Measurements from ENCODE around the gene CILP2. TPM values are rescaled to one million over a fixed set of nuclear protein-coding genes. Genes with fewer than 3 reads are reported as not detected.

CILP2 gene
- total RNA-seq, 1 experiment from 2014 or later, result not detected

DNA sequence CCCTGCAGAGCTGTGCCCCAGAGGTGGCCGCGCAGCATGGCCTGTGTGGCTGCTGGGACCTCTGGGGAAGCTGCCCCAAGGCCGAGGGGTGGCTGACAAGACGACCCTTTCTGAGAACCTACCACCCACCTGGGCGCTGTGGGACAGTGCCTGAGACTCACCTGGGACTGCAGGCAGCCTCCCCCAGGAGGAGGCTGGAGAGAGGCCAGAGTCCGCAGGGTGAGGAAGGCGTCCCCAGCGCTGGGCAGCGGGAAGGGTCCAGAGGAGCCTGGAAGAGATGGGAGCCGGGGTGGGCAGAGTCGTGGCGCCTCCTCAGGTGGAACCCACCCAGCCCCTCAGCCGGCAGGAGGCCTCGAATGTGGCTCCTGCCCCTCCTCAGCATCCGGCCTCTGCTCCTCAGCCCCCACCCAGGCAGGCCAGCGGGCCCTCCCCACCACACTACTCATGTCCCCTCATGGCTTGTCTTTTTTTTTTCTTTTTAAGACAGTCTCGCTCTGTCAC lies 25.3 kb downstream of the CILP2 start:
- DNase-seq (ENCODE audit: low read depth), result no peak

- DNase-seq (ENCODE audit: low read depth), result no peak
These were observed 28.2 kb downstream of the CILP2 start for GRCh38 chr19:19566306-19566705.

DNA sequence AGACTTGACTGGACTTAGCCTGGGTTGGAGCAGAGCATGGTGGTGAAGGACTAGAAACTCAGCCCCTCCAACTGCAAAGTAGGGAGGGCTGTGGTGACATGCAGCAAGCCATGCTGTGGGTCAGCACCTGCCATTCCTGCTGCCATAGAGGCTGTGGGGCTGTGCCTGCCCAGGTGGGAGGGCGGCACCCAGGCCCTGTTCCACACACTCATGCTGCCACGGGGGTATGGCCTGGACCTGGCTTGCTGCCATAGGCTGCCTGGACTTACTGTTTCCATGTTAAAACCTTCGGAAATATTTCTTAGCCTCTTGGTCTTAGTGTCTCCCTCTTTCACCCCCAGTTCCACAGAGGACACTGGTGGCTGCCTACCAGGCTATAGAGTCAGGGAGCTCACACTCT lies 29.3 kb downstream of the CILP2 start:
- no peak for DNase-seq (ENCODE audit: low read depth)

- DNase-seq (ENCODE audit: low read depth), result no peak
These were observed 31.0 kb downstream of the CILP2 start for GRCh38 chr19:19568802-19569756.

DNA sequence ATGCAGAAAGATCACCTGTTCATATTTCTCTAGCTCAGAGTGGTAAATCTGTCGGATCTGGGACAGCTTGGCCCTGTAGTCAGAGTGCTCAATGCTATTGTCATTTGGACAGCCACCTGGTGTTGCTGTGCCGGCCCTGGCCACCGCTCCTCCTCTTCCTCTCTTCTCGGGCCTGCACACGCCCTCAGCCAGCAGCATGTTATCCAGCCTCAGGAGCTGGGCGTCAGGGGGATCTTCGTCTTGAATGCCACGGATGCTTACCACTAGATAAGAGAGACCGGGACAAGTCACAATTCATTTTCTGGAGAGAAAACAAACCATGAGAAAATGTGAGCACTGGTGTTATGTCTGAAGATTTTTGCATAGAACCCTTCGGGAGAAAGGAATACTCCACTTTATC lies 32.5 kb downstream of the CILP2 start:
- no peak for DNase-seq (ENCODE audit: low read depth)

GRCh38 chr19:19571071-19571786 lies 33.2 kb downstream of the CILP2 start:
- DNase-seq (ENCODE audit: low read depth), result no peak

DNA sequence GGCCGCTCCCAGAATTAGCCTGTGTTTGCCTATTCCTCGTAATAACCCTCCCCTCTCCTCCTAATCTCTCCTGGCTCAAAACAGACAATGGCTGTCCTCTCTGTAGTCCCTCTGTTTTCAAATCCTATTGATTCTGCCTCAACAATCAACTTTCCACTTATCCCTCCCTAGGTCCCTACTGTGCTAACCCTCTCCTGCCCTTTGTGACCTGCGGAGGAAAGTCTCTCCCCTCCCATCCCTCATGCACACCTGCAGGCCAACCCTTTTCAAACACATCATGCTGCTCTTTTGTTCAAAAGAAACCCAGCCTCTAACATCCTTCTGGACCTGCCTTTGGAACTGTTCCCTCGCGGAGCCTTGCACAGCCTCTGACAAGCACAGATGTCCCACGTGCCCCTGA lies 37.3 kb downstream of the CILP2 start:
- no peak for DNase-seq (ENCODE audit: low read depth)

GRCh38 chr19:19578252-19578651 lies 40.2 kb downstream of the CILP2 start:
- no peak for DNase-seq (ENCODE audit: low read depth)

GRCh38 chr19:19579533-19580361 lies 41.7 kb downstream of the CILP2 start:
- no peak for DNase-seq (ENCODE audit: low read depth)

- no peak for DNase-seq (ENCODE audit: low read depth)
These were observed 42.4 kb downstream of the CILP2 start for GRCh38 chr19:19580418-19580817.

DNA sequence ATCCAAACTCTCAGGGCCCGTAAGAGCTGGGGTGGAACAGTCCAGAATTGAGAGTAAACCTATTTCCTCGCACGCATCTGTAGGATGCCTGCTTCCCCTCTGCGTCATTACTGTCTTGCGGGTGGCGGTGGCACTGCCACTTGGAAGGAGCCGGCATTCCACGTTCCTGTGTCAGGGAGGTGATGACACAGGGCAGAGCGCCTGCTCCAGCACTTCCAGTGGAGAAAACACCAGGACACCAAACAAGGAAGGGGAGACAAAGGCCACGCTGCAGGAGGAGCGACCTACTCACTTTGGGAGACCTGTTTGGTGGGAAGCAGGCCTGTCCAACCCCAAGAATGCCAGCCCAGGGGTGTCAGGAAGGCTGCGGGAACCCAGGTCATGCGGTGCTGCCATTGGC lies 43.3 kb downstream of the CILP2 start:
- DNase-seq (ENCODE audit: low read depth), result no peak

GRCh38 chr19:19582471-19582870 lies 44.4 kb downstream of the CILP2 start:
- DNase-seq (ENCODE audit: low read depth), result no peak

DNA sequence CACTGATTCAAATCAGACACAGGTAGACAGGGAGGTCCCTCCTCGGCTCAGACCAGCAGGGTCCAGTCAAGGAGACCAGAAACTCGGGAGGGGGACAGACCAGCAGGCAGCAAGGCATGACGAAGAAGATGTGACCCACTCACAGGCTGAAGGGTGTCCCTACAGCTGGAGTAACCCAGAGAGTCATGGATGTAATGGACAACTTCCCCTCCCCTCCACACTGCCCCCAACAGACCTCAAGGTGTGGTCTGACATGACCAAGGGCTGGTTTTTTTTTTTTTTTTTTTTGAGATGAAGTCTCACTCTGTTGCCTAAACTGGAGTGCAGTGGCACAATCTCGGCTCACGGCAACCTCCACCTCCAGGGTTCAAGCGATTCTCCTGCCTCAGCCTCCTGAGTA lies 46.3 kb downstream of the CILP2 start:
- DNase-seq (ENCODE audit: low read depth), result no peak

- DNase-seq (ENCODE audit: low read depth), result no peak
These were observed 49.7 kb downstream of the CILP2 start for GRCh38 chr19:19587771-19588170.

GRCh38 chr19:19588546-19588945 lies 50.5 kb downstream of the CILP2 start:
- DNase-seq (ENCODE audit: low read depth), result no peak

- DNase-seq (ENCODE audit: low read depth), result peak; percentile 47
These were observed 53.2 kb downstream of the CILP2 start for GRCh38 chr19:19591133-19591825.

DNA sequence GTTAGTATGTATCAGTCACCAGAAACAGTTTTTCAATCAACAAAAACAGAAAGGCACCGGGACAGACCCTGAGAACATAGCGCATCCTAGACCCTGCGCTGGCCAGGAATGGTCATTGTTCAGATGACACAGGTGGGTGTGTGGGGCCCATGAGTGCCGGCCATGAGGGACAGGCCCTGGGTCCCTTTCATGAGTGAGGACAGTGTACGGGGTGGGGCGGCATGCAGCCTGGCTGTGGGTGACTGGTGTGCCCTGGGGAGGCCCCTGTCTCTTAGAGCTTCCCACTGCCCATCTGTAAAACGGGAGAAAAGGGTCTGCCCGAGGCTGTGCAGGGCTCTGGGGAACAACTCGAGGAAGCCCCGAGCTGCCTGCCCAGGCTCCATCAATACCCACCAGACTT lies 54.6 kb downstream of the CILP2 start:
- no peak for DNase-seq (ENCODE audit: low read depth)

DNA sequence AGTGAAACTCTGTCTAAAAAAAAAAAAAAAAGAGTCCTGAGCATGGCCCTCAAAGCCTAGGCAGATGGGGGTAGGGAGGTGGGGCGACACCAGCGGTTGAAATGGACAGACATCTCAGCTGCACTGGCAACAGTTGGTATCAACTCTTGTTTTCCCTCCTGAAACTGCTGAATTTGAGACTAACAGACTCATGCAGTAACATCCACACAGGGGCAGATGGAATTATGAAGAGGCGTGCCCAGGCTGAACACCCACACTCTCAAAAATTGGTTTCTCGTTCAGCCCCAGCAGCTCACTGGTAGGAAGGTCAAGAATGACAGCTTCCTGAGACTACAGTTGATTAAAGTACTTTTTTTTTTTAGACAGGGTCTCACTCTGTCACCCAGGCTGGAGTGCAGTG lies 56.3 kb downstream of the CILP2 start:
- no peak for DNase-seq (ENCODE audit: low read depth)

GRCh38 chr19:19595171-19595701 lies 57.2 kb downstream of the CILP2 start:
- no peak for DNase-seq (ENCODE audit: low read depth)
